HepG2 (cell line): ENCODE measurements around the gene WDSUB1. TPM values are rescaled to one million over a fixed set of nuclear protein-coding genes. Genes with fewer than 3 reads are reported as not detected.

Experiments used
- AGO2 ChIP-seq: fragments of 200-400 bp; formaldehyde crosslinking; optimal IDR thresholded peaks from 2 replicates; pipeline ENCODE3; 2017; ENCODE audit warnings: mild to moderate bottlenecking, low read depth, low read length, moderate library complexity
- AHR ChIP-seq: IDR thresholded peaks from 2 replicates; pipeline ENCODE4 v1.6.1; 2018; ENCODE audit warnings: missing genetic modification reagents, missing compliant biosample characterization
- ARNT ChIP-seq: fragments of 450-650 bp; IDR thresholded peaks from 2 replicates; pipeline ENCODE4 v1.6.1; 2017
- CEBPZ ChIP-seq: IDR thresholded peaks from 2 replicates; pipeline ENCODE4 v1.6.1; 2012; ENCODE audit warnings: low read length, improper control_type of control experiment
- CHD4 ChIP-seq: fragments of 200-600 bp; sonication (generic); IDR thresholded peaks from 2 replicates; pipeline ENCODE4 v1.7.0; 2017; ENCODE audit warnings: mild to moderate bottlenecking, low read length, borderline replicate concordance
- ELF4 ChIP-seq: sonication (generic); formaldehyde crosslinking; IDR thresholded peaks from 2 replicates; pipeline ENCODE4 v1.5.0; 2020; ENCODE audit warnings: missing genetic modification reagents, mild to moderate bottlenecking, moderate library complexity, borderline replicate concordance
- GTF2F1 ChIP-seq: fragments of 150-350 bp; IDR thresholded peaks from 2 replicates; pipeline ENCODE4 v1.6.1; 2014; ENCODE audit warnings: low read length
- HIC2 ChIP-seq: sonication (generic); formaldehyde crosslinking; IDR thresholded peaks from 2 replicates; pipeline ENCODE4 v1.9.0; 2022; ENCODE audit warnings: low read depth, missing genetic modification reagents
- HNRNPL ChIP-seq: fragments of 200-400 bp; formaldehyde crosslinking; IDR thresholded peaks from 2 replicates; pipeline ENCODE4 v1.6.1; 2017; ENCODE audit warnings: mild to moderate bottlenecking, low read depth, low read length
- MTF2 ChIP-seq: sonication (generic); formaldehyde crosslinking; IDR thresholded peaks from 2 replicates; pipeline ENCODE4 v1.5.0; 2020; ENCODE audit warnings: missing genetic modification reagents, borderline replicate concordance
- ONECUT2 ChIP-seq: sonication (generic); formaldehyde crosslinking; IDR thresholded peaks from 2 replicates; pipeline ENCODE4 v1.4.0; 2020; ENCODE audit warnings: missing genetic modification reagents
- PHF8 ChIP-seq: sonication (generic); formaldehyde crosslinking; IDR thresholded peaks from 2 replicates; pipeline ENCODE4 v1.5.0; 2020; ENCODE audit warnings: missing genetic modification reagents
- SIX4 ChIP-seq: sonication (generic); formaldehyde crosslinking; IDR thresholded peaks from 2 replicates; pipeline ENCODE4 v1.4.0; 2020; ENCODE audit warnings: missing genetic modification reagents
- SNAI1 ChIP-seq: sonication (generic); formaldehyde crosslinking; IDR thresholded peaks from 2 replicates; pipeline ENCODE4 v1.5.0; 2020; ENCODE audit warnings: mild to moderate bottlenecking, missing genetic modification reagents, borderline replicate concordance
- SUZ12 ChIP-seq: fragments of 150-350 bp; IDR thresholded peaks from 2 replicates; pipeline ENCODE4 v1.6.1; 2014; ENCODE audit warnings: low read depth, low read length
- ZBTB25 ChIP-seq: IDR thresholded peaks from 2 replicates; pipeline ENCODE4 v1.6.1; 2018; ENCODE audit warnings: missing genetic modification reagents
- ZFP90 ChIP-seq: sonication (generic); formaldehyde crosslinking; IDR thresholded peaks from 2 replicates; pipeline ENCODE4 v1.8.0; 2022; ENCODE audit warnings: missing genetic modification reagents, mild to moderate bottlenecking, inconsistent platforms, borderline replicate concordance
- ZNF256 ChIP-seq: sonication (generic); formaldehyde crosslinking; conservative IDR thresholded peaks from 2 replicates; pipeline ENCODE4 v1.4.0; 2020; ENCODE audit warnings: missing genetic modification reagents
- ZNF460 ChIP-seq: sonication (generic); formaldehyde crosslinking; IDR thresholded peaks from 2 replicates; pipeline ENCODE4 v1.5.1; 2020; ENCODE audit warnings: missing genetic modification reagents, mild to moderate bottlenecking, borderline replicate concordance
- ZNF468 ChIP-seq: sonication (generic); formaldehyde crosslinking; IDR thresholded peaks from 2 replicates; pipeline ENCODE4 v1.8.0; 2022; ENCODE audit warnings: mild to moderate bottlenecking, moderate library complexity, missing genetic modification reagents
- ZNF549 ChIP-seq: sonication (generic); formaldehyde crosslinking; IDR thresholded peaks from 2 replicates; pipeline ENCODE4 v1.5.0; 2020; ENCODE audit warnings: missing genetic modification reagents
- ZNF883 ChIP-seq: sonication (generic); formaldehyde crosslinking; IDR thresholded peaks from 2 replicates; pipeline ENCODE4 v1.5.1; 2020; ENCODE audit warnings: mild to moderate bottlenecking, missing genetic modification reagents; ENCODE audit errors: not compliant biosample characterization
- polyA plus RNA-seq, 8 experiments: library from polyadenylated mRNA; depleted of rRNA in 3 of 8; stranded (reverse) in 7 of 8; unstranded in 1 of 8; fragments of >200 nt; fragmentation: Illumina TruSeq in 4 of 8; extraction: Trizol in 4 of 8; gene quantifications; 2 replicates each; pipeline versions ENCODE4 v1.2.1 to v1.2.3, GENCODE V29; 2011 to 2016; ENCODE audit warnings: low read depth in 4 of 8, missing spikeins in 1 of 8, mixed read lengths in 1 of 8; ENCODE audit not compliant: insufficient read depth in 1 of 8
- total RNA-seq, 5 experiments: library from RNA; depleted of rRNA; stranded (reverse); fragments of >200 nt; fragmentation: Illumina TruSeq; extraction: Trizol; gene quantifications; 2 replicates each; pipeline ENCODE4 v1.2.3, GENCODE V29; 2016; ENCODE audit warnings: low read depth in 1 of 5
- TF ChIP-seq, protein P1 (sequence below): sonication (generic); formaldehyde crosslinking; IDR thresholded peaks from 2 replicates; pipeline ENCODE4 v1.4.0; 2020; ENCODE audit warnings: mild to moderate bottlenecking, missing genetic modification reagents, borderline replicate concordance

The WDSUB1 gene
- total and polyA plus RNA-seq, 2 of the 13 experiments (the other 11 are each of a cell fraction or from before 2014, with no cell fraction given): 10.1 to 10.7 TPM

DNA sequence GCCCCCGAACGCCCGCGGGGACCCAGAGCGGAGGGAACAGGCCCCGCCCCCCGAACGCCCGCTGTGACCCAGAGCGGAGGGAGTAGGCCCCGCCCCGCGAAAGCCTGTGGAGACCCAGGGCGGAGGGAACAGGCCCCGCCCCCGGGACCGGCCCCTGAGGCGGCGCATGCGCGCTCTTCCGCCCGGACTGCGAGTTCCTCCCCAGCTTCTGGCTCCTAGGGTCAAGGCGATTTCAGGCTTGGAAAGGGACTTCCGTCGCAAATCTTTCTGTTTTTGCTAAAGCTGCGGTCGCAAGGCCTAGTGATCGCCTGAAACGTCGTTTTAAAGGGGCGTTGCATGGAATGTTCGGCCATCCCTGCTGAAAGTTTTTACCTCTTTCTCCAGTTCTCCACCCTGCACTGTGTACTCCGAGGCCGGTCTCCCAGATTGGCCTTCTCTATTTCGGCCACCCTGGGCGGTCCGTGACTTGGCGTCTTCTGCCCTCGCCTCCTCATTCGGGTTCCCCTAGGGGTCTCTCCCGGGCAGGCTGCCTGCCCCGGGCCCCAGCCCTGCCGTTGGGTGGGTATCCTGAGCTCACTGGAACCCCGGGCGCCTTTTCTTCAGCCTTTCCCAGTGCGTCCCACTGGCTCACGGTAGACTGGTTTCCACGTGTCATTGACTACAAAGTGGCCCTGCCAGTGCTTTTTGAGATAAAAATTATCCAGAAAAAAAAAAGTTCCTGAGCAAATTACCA lies 372 bp upstream of the WDSUB1 start (continued):
- TF ChIP-seq AHR: no peak
- peak; percentile 76 for TF ChIP-seq AGO2
- TF ChIP-seq SIX4 (CRISPR knock-in tag): no peak
- no peak for TF ChIP-seq ONECUT2 (CRISPR knock-in tag)
- TF ChIP-seq GTF2F1: 0 out of 2 replicates have a peak, but pooled peaks have one; percentile 21
- TF ChIP-seq, protein P1, sequence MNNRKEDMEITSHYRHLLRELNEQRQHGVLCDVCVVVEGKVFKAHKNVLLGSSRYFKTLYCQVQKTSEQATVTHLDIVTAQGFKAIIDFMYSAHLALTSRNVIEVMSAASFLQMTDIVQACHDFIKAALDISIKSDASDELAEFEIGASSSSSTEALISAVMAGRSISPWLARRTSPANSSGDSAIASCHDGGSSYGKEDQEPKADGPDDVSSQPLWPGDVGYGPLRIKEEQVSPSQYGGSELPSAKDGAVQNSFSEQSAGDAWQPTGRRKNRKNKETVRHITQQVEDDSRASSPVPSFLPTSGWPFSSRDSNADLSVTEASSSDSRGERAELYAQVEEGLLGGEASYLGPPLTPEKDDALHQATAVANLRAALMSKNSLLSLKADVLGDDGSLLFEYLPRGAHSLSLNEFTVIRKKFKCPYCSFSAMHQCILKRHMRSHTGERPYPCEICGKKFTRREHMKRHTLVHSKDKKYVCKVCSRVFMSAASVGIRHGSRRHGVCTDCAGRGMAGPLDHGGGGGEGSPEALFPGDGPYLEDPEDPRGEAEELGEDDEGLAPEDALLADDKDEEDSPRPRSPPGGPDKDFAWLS (CRISPR knock-in tag): no peak
- no peak for TF ChIP-seq SUZ12
- no peak; the same call in 1 of the 2 replicates for TF ChIP-seq ZNF256 (CRISPR knock-in tag)
- no peak; the same call in 1 of the 2 replicates for TF ChIP-seq ZBTB25 (CRISPR knock-in tag)
- TF ChIP-seq MTF2: no peak
- no peak for TF ChIP-seq ZFP90 (CRISPR knock-in tag)
- no peak for TF ChIP-seq ZNF549 (CRISPR knock-in tag)
- TF ChIP-seq ZNF883 (CRISPR knock-in tag): peak; percentile 6
- TF ChIP-seq CHD4: no peak
- peak; percentile 66; the same call in 1 of the 2 replicates for TF ChIP-seq ELF4 (CRISPR knock-in tag)
- peak; percentile 63; the same call in 1 of the 2 replicates for TF ChIP-seq HNRNPL
- peak; percentile 73; the same call in 1 of the 2 replicates for TF ChIP-seq SNAI1
- no peak for TF ChIP-seq ZNF468 (CRISPR knock-in tag)
- TF ChIP-seq ARNT: no peak
- no peak for TF ChIP-seq CEBPZ
- TF ChIP-seq HIC2 (CRISPR knock-in tag): no peak
- no peak for TF ChIP-seq ZNF460 (CRISPR knock-in tag)
- peak; percentile 91 for TF ChIP-seq PHF8 (CRISPR knock-in tag)
